Natural killer cell treated with Interleukin-12 subunit alpha and Interleukin-12 subunit beta and Interleukin-15 and Interleukin-18, amount 100 ng/mL, for 72 hours (primary cell): Measurements from ENCODE around the gene EVA1C. TPM values are rescaled to one million over a fixed set of nuclear protein-coding genes. Genes with fewer than 3 reads are reported as not detected.
"Not testable (repeated sequence)": the region's sequence is repeated elsewhere in the genome, so short reads cannot be mapped to it uniquely, and the experiment has no call there.

Experiments used
- ATAC-seq, 2 donors: fragments of 150-1000 bp; cut with Tn5 transposase in 1 of 2; sonication (Bioruptor Pico), chemical (Tn5 transposase) in 1 of 2; 2 replicates each; pipeline ENCODE4 v1.10.0; 2021
- DNase-seq: peaks from one replicate; pipeline ENCODE4 v3.0.0; 2022; ENCODE audit warnings: low spot score
- H3K27ac Mint-ChIP-seq, 2 donors: 1 replicate in 1 of 2; 2 replicates in 1 of 2; pipeline ENCODE4 v1.8.0; 2022; ENCODE audit warnings: mixed read lengths in 2 of 2, mild to moderate bottlenecking in 1 of 2, moderate library complexity in 1 of 2
- H3K27me3 Mint-ChIP-seq, 2 donors: 1 replicate in 1 of 2; 2 replicates in 1 of 2; pipeline ENCODE4 v1.8.0; 2022; ENCODE audit warnings: mixed read lengths in 2 of 2
- H3K36me3 Mint-ChIP-seq: one replicate; pipeline ENCODE4 v1.8.0; 2022; ENCODE audit warnings: mixed read lengths
- H3K4me1 Mint-ChIP-seq, 2 donors: 1 replicate in 1 of 2; 2 replicates in 1 of 2; pipeline ENCODE4 v1.8.0; 2022; ENCODE audit warnings: low read depth in 2 of 2, mixed read lengths in 2 of 2, mild to moderate bottlenecking in 1 of 2
- H3K4me3 Mint-ChIP-seq: one replicate; pipeline ENCODE4 v1.8.0; 2022; ENCODE audit warnings: mixed read lengths
- H3K9me3 Mint-ChIP-seq: 2 replicates; pipeline ENCODE4 v1.8.0; 2022; ENCODE audit warnings: mixed read lengths
- total RNA-seq, 2 donors: library from RNA; stranded (reverse); gene quantifications; one replicate each; pipeline ENCODE4 v1.2.3, GENCODE V29; 2022

The EVA1C gene
- total RNA-seq, 2 donors from 2014 or later, result 1.2 to 4.7 TPM

DNA sequence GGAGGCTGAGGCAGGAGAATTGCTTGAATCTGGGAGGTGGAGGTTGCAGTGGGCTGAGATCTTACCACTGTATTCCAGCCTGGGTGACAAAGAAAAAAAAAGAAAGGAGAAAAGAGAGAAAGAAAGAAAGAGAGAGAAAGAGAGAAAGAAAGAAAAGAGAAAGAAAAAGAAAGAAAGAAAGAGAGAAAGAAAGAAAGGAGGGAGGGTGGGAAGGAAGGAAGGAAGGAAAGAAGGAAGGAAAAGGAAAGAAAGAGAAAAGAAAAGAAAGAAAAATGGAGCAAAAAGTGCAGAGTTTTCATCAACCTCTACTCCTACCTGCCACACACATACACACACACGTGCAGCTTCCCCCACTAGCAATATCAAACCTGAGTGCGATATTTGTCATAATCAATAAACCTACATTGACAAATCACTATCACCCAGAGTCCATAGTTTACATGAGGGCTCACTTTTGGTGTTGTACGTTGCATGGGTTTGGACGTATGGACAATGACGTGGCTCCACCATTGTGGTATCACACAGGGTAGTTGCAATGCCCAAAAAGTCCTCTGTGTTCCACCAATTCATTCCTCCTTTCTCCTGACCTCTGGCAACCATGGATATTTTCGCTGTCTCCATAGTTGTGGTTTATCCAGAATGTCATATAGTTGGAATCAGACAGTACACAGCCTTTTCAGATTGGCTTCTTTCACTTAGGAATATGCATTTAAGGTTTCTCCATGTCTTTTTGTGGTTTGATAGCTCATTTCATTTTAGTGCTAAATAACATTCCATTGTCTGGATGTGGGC, 36.5 kb downstream of the EVA1C start:
- no peak for ATAC-seq
- no peak overlapping the region for H3K4me3 Mint-ChIP-seq
- H3K36me3 Mint-ChIP-seq, result peaks cover 3% of the 10 kb centered on the region
- no peak for DNase-seq
- H3K9me3 Mint-ChIP-seq, result peaks cover 1% of the 10 kb centered on the region
- peaks cover 0 to 6% of the 10 kb centered on the region in 2 donors for H3K4me1 Mint-ChIP-seq
- no peak overlapping the region for H3K27ac Mint-ChIP-seq
- no peaks in the 10 kb centered on the region for H3K27me3 Mint-ChIP-seq

DNA sequence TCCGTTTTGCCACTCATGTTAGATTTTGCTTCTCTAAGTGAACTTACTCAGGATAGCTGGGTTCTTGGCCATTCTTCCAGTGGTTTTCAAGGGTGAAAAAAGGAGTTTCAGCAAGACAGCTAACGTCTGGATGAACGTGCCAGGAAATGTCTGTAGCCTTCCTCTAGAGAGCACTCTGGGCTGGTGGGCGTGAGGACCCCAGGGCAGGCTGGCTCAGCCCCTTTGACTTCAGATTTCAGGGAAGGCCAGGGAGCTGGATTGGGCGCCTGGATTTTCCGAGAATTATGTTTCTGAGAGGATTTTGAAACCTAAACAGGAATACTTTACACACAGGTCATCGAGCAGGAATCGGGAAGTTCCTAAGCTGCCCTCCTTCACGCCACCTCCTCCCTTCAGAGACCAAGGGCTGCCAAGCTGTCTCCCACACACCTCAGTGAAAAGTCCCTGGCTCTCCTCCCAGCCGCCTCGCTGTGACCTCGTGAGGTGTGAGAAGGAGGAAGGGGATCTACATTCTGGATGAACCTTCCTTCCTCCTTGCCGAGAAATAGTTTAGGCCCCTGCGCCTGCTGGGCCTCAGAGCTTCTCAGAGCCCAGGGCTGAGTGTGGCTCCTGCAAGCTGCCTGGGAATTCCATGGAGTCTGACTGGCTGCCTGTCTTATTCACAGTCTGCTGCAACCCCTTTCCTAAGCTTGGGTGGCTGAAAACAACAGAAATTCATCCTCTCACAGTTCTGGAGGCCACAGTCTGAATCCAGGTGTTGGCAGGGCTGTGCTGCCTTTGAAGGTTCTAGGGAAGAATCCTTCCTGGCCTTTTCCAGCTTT, 38.6 kb downstream of the EVA1C start:
- H3K4me1 Mint-ChIP-seq, ATAC-seq: not testable (repeated sequence)

DNA sequence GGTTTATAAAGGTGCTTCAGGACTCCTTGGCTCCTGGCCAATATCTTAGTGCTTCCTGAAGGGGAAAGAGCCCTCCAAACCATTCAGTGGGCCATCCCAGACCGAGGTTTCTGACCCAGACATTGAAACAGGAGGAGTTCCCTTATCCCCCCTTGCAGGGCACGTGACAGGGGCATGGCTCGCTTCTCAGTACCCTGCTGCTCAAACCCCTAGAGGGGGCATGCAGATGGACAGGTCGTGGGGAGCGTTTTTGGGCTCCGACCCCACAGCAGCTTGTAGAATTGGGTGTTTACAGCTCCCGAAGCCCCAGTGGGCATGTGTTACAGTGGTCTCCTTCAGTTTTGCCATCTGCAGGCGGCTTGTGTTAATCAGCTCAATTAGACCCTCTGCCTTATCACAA, 39.7 kb downstream of the EVA1C start:
- not testable (repeated sequence) for ATAC-seq, H3K27ac Mint-ChIP-seq

More for the DNA sequence above, 38.6 kb downstream of the EVA1C start:
- not testable (repeated sequence) for H3K27ac Mint-ChIP-seq, H3K4me3 Mint-ChIP-seq, H3K36me3 Mint-ChIP-seq, DNase-seq, H3K27me3 Mint-ChIP-seq, H3K9me3 Mint-ChIP-seq

GRCh38 chr21:32452641-32453040, 40.1 kb downstream of the EVA1C start:
- no peak for DNase-seq
- Mint-ChIP-seq H3K27me3 (no peaks in the 10 kb centered on the region), H3K4me3 (no peak overlapping the region), H3K27ac (no peak overlapping the region), H3K4me1 (peaks cover 0 to 2% of the 10 kb centered on the region in 2 donors), H3K36me3 (no peaks in the 10 kb centered on the region), H3K9me3 (no peaks in the 10 kb centered on the region)
- ATAC-seq, result no peak

More for the DNA sequence above, 39.7 kb downstream of the EVA1C start:
- H3K9me3 Mint-ChIP-seq, H3K4me1 Mint-ChIP-seq, DNase-seq, H3K27me3 Mint-ChIP-seq, H3K4me3 Mint-ChIP-seq, H3K36me3 Mint-ChIP-seq: not testable (repeated sequence)

- Mint-ChIP-seq H3K4me3 (no peak overlapping the region), H3K27me3 (no peaks in the 10 kb centered on the region), H3K27ac (no peak overlapping the region), H3K9me3 (no peaks in the 10 kb centered on the region), H3K4me1 (peaks cover 0 to 6% of the 10 kb centered on the region in 2 donors), H3K36me3 (no peaks in the 10 kb centered on the region)
- no peak for ATAC-seq
- DNase-seq, result no peak
Observed at GRCh38 chr21:32455548-32455947, 43.0 kb downstream of the EVA1C start.

DNA sequence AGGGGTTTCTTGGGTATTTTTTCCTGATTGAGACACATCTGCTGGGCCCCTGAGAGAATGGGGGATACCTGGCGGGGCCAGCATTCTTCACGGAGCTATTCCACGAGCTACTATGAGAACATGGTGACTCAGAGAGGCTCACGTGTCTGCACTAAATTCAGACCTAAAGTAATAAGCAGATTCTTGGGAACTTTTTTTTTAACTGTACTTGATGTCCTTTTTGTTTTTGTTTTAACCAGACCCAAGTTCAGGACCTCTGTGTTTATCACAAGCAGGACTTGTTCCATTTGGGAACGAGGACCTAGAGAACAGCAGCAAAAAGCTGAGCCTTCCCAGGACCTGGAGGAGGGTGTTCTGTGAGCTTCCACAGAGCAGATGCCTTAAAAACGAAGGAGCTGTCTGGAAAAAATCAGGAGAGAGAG, 44.0 kb downstream of the EVA1C start:
- H3K36me3 Mint-ChIP-seq, result no peaks in the 10 kb centered on the region
- ATAC-seq, result no peak
- H3K27me3 Mint-ChIP-seq, result no peaks in the 10 kb centered on the region
- H3K4me1 Mint-ChIP-seq, result peaks cover 0 to 6% of the 10 kb centered on the region in 2 donors
- no peak for DNase-seq
- no peaks in the 10 kb centered on the region for H3K9me3 Mint-ChIP-seq
- H3K27ac Mint-ChIP-seq, result no peak overlapping the region
- H3K4me3 Mint-ChIP-seq, result no peak overlapping the region

GRCh38 chr21:32457360-32457840, 44.9 kb downstream of the EVA1C start:
- ATAC-seq (no peak), DNase-seq (no peak)
- Mint-ChIP-seq H3K4me3 (no peak overlapping the region), H3K36me3 (no peaks in the 10 kb centered on the region), H3K27ac (peak overlapping the region in 1 of 2 donors; percentile 24), H3K27me3 (no peaks in the 10 kb centered on the region), H3K4me1 (peaks cover 0 to 6% of the 10 kb centered on the region in 2 donors), H3K9me3 (no peaks in the 10 kb centered on the region)

DNA sequence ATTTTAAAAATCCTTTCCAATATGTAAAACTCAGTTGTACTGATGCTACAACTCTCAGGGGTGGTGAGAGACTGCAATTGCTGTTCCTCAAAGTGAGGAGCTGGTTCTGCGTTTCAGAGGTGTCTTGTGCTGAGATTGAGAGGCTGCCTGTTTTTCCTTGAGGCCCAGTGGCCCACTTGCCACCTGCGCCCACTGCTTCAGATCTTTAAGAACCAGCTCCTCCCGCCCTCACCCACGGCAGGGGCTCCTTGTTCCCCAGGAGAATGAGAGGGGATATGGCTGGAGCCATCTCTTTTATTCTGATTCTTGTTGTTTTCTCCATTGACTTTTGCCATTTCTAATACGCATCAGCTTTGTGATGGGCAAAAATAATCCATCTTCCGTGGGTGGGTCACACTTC, 45.5 kb downstream of the EVA1C start:
- H3K4me1 Mint-ChIP-seq, result peaks cover 0 to 6% of the 10 kb centered on the region in 2 donors
- ATAC-seq (no peak), DNase-seq (no peak)
- H3K9me3 Mint-ChIP-seq, result no peaks in the 10 kb centered on the region
- H3K36me3 Mint-ChIP-seq, result no peaks in the 10 kb centered on the region
- no peak overlapping the region for H3K4me3 Mint-ChIP-seq
- peak overlapping the region in 1 of 2 donors; percentile 24 for H3K27ac Mint-ChIP-seq
- no peaks in the 10 kb centered on the region for H3K27me3 Mint-ChIP-seq

DNA sequence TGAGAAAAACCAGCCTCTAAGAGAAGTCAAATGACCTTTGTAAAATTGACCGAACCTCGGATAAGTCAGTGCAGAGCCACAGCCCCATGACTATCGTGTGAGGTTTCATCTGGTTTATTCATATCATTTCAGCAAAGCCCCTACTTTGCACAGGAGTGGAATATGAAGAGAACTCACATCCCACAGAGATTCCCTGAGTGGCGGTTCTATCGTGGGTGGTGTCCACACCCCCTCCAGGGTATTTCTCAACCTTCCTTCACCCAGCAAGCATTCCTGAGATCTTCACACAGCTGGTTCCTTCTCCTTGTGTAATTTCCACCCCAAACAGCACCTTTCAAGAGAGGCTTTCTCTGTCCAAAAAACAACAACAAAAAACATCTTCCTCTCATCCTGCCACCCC, 47.5 kb downstream of the EVA1C start:
- Mint-ChIP-seq H3K27ac (no peak overlapping the region), H3K4me1 (peaks cover 0 to 6% of the 10 kb centered on the region in 2 donors), H3K36me3 (no peaks in the 10 kb centered on the region), H3K9me3 (no peaks in the 10 kb centered on the region), H3K4me3 (no peak overlapping the region), H3K27me3 (no peaks in the 10 kb centered on the region)
- DNase-seq (no peak), ATAC-seq (no peak)

DNA sequence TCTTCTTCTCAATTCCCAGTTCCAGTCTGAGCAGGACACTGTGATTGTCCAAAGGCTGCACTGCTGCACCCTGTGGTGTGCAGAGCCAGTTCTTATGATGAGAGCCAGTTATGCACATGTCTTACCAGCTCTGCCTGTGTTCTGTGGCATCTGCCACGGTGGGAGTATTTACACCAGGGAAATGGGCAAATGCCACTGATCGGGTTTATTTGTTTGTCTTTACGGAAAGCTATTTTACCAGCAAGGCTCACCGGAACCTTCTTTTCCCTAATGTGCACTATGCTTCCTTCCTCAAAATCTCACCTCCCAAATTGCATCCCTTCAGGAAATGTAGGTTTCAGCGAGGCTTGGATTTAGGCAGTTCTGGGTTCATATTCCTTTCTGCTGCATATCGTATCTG, 49.0 kb downstream of the EVA1C start:
- Mint-ChIP-seq H3K4me3 (no peak overlapping the region), H3K4me1 (peaks cover 0 to 6% of the 10 kb centered on the region in 2 donors), H3K27ac (no peak overlapping the region), H3K27me3 (no peaks in the 10 kb centered on the region), H3K9me3 (no peaks in the 10 kb centered on the region), H3K36me3 (no peaks in the 10 kb centered on the region)
- ATAC-seq, result no peak
- no peak for DNase-seq

DNA sequence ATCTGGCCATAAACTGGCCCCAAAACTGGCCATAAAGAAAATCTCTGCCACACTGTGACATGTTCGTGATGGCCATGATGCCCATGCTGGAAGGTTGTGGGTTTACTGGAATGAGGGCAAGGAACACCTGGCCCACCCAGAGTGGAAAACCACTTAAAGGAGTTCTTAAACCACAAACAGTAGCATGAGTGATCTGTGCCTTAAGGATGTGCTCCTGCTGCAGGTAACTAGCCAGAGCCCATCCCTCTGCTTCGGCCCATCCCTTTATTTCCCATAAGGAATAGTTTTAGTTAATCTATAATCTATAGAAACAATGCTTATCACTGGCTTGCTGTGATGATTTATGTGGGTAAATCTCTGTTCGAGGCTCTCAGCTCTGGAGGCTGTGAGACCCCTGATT, 50.1 kb downstream of the EVA1C start:
- not testable (repeated sequence) for H3K27me3 Mint-ChIP-seq, H3K27ac Mint-ChIP-seq

GRCh38 chr21:32463367-32463766, 50.9 kb downstream of the EVA1C start:
- Mint-ChIP-seq H3K4me3 (no peak overlapping the region), H3K4me1 (peaks cover 0 to 3% of the 10 kb centered on the region in 2 donors), H3K27ac (no peak overlapping the region), H3K36me3 (no peaks in the 10 kb centered on the region), H3K27me3 (no peaks in the 10 kb centered on the region), H3K9me3 (no peaks in the 10 kb centered on the region)
- DNase-seq (no peak), ATAC-seq (no peak)

More for the DNA sequence above, 50.1 kb downstream of the EVA1C start:
- not testable (repeated sequence) for H3K36me3 Mint-ChIP-seq, H3K4me1 Mint-ChIP-seq, H3K9me3 Mint-ChIP-seq, ATAC-seq, DNase-seq, H3K4me3 Mint-ChIP-seq

- H3K4me1 Mint-ChIP-seq, result peaks cover 0 to 2% of the 10 kb centered on the region in 2 donors
- DNase-seq, result no peak
- H3K27ac Mint-ChIP-seq, result no peak overlapping the region
- H3K4me3 Mint-ChIP-seq, result no peak overlapping the region
- ATAC-seq, result no peak
- H3K9me3 Mint-ChIP-seq, result no peaks in the 10 kb centered on the region
- H3K27me3 Mint-ChIP-seq, result no peaks in the 10 kb centered on the region
- H3K36me3 Mint-ChIP-seq, result no peaks in the 10 kb centered on the region
Observed at GRCh38 chr21:32463889-32464300, 51.4 kb downstream of the EVA1C start.

DNA sequence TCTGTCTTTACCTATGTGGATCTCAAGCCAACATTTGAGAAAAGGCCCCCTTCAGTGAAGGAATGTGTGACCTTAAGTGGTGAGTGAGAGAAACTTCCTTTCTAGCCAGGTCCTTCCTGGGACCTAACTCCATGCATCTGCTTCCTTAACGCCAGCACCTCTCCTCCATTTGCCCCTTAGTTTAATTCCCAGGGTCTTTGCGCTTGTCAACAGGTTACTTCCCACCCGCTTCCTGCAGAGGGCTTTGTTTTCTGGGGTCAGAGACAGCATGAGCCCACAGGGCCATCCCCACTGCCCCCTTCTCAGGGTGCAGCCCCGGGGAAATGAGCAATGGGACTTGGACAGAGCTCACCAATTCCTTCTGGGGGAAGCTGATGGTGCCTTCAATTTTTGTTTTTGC, 54.8 kb downstream of the EVA1C start:
- H3K27ac Mint-ChIP-seq, result no peak overlapping the region
- no peak overlapping the region for H3K4me3 Mint-ChIP-seq
- ATAC-seq (no peak), DNase-seq (no peak)
- no peaks in the 10 kb centered on the region for H3K27me3 Mint-ChIP-seq
- no peaks in the 10 kb centered on the region for H3K4me1 Mint-ChIP-seq
- H3K36me3 Mint-ChIP-seq, result no peaks in the 10 kb centered on the region
- no peaks in the 10 kb centered on the region for H3K9me3 Mint-ChIP-seq
